ENCODE results near the gene TSC22D1. TPM values are rescaled to one million over a fixed set of nuclear protein-coding genes. Genes with fewer than 3 reads are reported as not detected.

The TSC22D1 gene
- total and polyA plus RNA-seq, 9 donors, result 100 to 369 (median 154) TPM

GRCh38 chr13:44452418-44452817 lies 123.7 kb downstream of the TSC22D1 start:
- intact Hi-C loops (cut with DNase I), result loop anchor here in 1 of 4 donors (10.0 kb wide), 1 partner anchor 538 kb away; no protein-coding TSS in a partner anchor
- 94 to 96% (median 95%) methylated on average over 7 of the region's 7 CpGs for WGBS, 3 donors
- Histone ChIP-seq H3K27me3 (no peaks in the 10 kb centered on the region), H3K9me3 (no peaks in the 10 kb centered on the region), H3K36me3 (no peaks in the 10 kb centered on the region), H3K27ac (no peak overlapping the region), H3K4me3 (no peak overlapping the region), H3K4me1 (ENCODE audit: insufficient read depth) (no peaks in the 10 kb centered on the region)
- DNase-seq, result no peak
- no peak for TF ChIP-seq POLR2A (IDR thresholded peaks at IDR 0.05)
- no peak for TF ChIP-seq EP300 (IDR thresholded peaks at IDR 0.05)
- TF ChIP-seq CTCF (IDR thresholded peaks at IDR 0.05), result no peak

- DNase-seq, result no peak
- no peaks in the 10 kb centered on the region for H3K4me1 ChIP-seq (ENCODE audit: insufficient read depth)
- H3K27me3 ChIP-seq, result no peaks in the 10 kb centered on the region
- intact Hi-C loops (cut with DNase I), result loop anchor here in 1 of 4 donors (10.0 kb wide), 1 partner anchor 537 kb away; no protein-coding TSS in a partner anchor
- no peak for TF ChIP-seq POLR2A (IDR thresholded peaks at IDR 0.05)
- no peak for TF ChIP-seq CTCF (IDR thresholded peaks at IDR 0.05)
- TF ChIP-seq EP300 (IDR thresholded peaks at IDR 0.05), result no peak
- no peaks in the 10 kb centered on the region for H3K9me3 ChIP-seq
- 97 to 99% (median 98%) methylated on average over 7 of the region's 7 CpGs for WGBS, 3 donors
- no peak overlapping the region for H3K4me3 ChIP-seq
- H3K27ac ChIP-seq, result no peak overlapping the region
- H3K36me3 ChIP-seq, result no peaks in the 10 kb centered on the region
Measured at GRCh38 chr13:44451651-44452050, 124.5 kb downstream of the TSC22D1 start.

- WGBS, 3 donors, result 94 to 97% (median 95%) methylated on average over 12 of the region's 12 CpGs
- DNase-seq, result no peak
- Histone ChIP-seq H3K9me3 (no peaks in the 10 kb centered on the region), H3K4me1 (ENCODE audit: insufficient read depth) (no peaks in the 10 kb centered on the region), H3K36me3 (no peaks in the 10 kb centered on the region), H3K27me3 (no peaks in the 10 kb centered on the region), H3K27ac (no peak overlapping the region), H3K4me3 (no peak overlapping the region)
- TF ChIP-seq CTCF (IDR thresholded peaks at IDR 0.05) (no peak), EP300 (IDR thresholded peaks at IDR 0.05) (no peak), POLR2A (IDR thresholded peaks at IDR 0.05) (no peak)
- intact Hi-C loops (cut with DNase I), result loop anchor here in 1 of 4 donors (10.0 kb wide), 1 partner anchor 536 kb away; no protein-coding TSS in a partner anchor
Measured at GRCh38 chr13:44451126-44451525, 125.0 kb downstream of the TSC22D1 start.

- Histone ChIP-seq H3K27ac (no peak overlapping the region), H3K4me3 (no peak overlapping the region), H3K27me3 (no peaks in the 10 kb centered on the region), H3K36me3 (no peaks in the 10 kb centered on the region), H3K4me1 (ENCODE audit: insufficient read depth) (no peaks in the 10 kb centered on the region), H3K9me3 (no peaks in the 10 kb centered on the region)
- TF ChIP-seq POLR2A (IDR thresholded peaks at IDR 0.05) (no peak), EP300 (IDR thresholded peaks at IDR 0.05) (no peak), CTCF (IDR thresholded peaks at IDR 0.05) (no peak)
- no peak for DNase-seq
- intact Hi-C loops (cut with DNase I), result loop anchor here in 2 of 4 donors (10.0 kb wide), 1 partner anchor 535 kb away; no protein-coding TSS in a partner anchor
- 87 to 93% (median 91%) methylated on average over 3 of the region's 3 CpGs for WGBS, 3 donors
Measured at GRCh38 chr13:44449999-44450821, 125.9 kb downstream of the TSC22D1 start.
